IMR-90 (cell line): ENCODE measurements around the gene ERG. TPM values are rescaled to one million over a fixed set of nuclear protein-coding genes. Genes with fewer than 3 reads are reported as not detected.

Source experiments
- ATAC-seq: fragments of 200-7000 bp; cut with Tn5 transposase; 2 replicates; pipeline ENCODE4 v1.9.1; 2020; ENCODE audit warnings: low read depth, mild to moderate bottlenecking, moderate library complexity
- BruUV-seq: library from RNA; stranded (reverse); fragments of 400-500 nt; replicated peaks from 2 replicates; lab custom pipeline; 2021; lab: Mats Ljungman, UMichigan
- CTCF ChIA-PET: fragments of 300-600 bp; formaldehyde crosslinking; extraction: SDS; loops from one replicate; lab custom pipeline; 2021; ENCODE audit warnings: antibody characterized with exemption; lab: Yijun Ruan, JAX
- POLR2A ChIA-PET: fragments of 300-600 bp; sonication (Branson Sonifier 250); formaldehyde crosslinking; loops from one replicate; lab custom pipeline; 2022; ENCODE audit warnings: antibody characterized with exemption; ENCODE audit not compliant: unreplicated experiment; lab: Charles Lee
- DNase-seq: peaks from one replicate; pipeline ENCODE4 v3.0.0; 2013
- H2AFZ ChIP-seq: replicated peaks from 2 replicates; pipeline ENCODE3; 2013; ENCODE audit warnings: low read length, mild to moderate bottlenecking; ENCODE audit not compliant: poor library complexity
- H2AK5ac ChIP-seq: 2 replicates; pipeline ENCODE4 v1.6.1; 2013; ENCODE audit warnings: low read depth, low read length, inconsistent platforms
- H2AK9ac ChIP-seq: replicated peaks from 2 replicates; pipeline ENCODE3; 2013; ENCODE audit warnings: mild to moderate bottlenecking, low read depth, low read length, moderate library complexity; ENCODE audit not compliant: poor library complexity
- H2BK120ac ChIP-seq: 2 replicates; pipeline ENCODE4 v1.6.1; 2013; ENCODE audit warnings: low read depth, low read length, inconsistent platforms
- H2BK15ac ChIP-seq: 3 replicates; pipeline ENCODE4 v1.6.1; 2013; ENCODE audit warnings: low read depth, low read length, inconsistent platforms
- H2BK20ac ChIP-seq: 2 replicates; pipeline ENCODE4 v1.6.1; 2013; ENCODE audit warnings: low read depth, mild to moderate bottlenecking, inconsistent platforms, low read length, moderate library complexity
- H2BK5ac ChIP-seq: 2 replicates; pipeline ENCODE4 v1.6.1; 2013; ENCODE audit warnings: mild to moderate bottlenecking, low read depth, low read length, inconsistent platforms; ENCODE audit not compliant: poor library complexity, severe bottlenecking
- H3K14ac ChIP-seq: replicated peaks from 2 replicates; pipeline ENCODE4 v1.6.1; 2013; ENCODE audit warnings: low read depth, low read length, inconsistent platforms
- H3K18ac ChIP-seq: 2 replicates; pipeline ENCODE4 v1.6.1; 2013; ENCODE audit warnings: low read depth, low read length, control low read depth
- H3K23ac ChIP-seq: 2 replicates; pipeline ENCODE4 v1.6.1; 2013; ENCODE audit warnings: low read depth, low read length, inconsistent platforms
- H3K27ac ChIP-seq: 2 replicates; pipeline ENCODE4 v1.5.1; 2013; ENCODE audit warnings: mild to moderate bottlenecking, control low read depth, low read length; ENCODE audit not compliant: insufficient read depth
- H3K27me3 ChIP-seq: 2 replicates; pipeline ENCODE4 v1.6.1; 2013; ENCODE audit warnings: low read length; ENCODE audit not compliant: control insufficient read depth, insufficient read depth
- H3K36me3 ChIP-seq: 2 replicates; pipeline ENCODE4 v1.6.1; 2013; ENCODE audit warnings: low read length, mixed read lengths; ENCODE audit not compliant: control insufficient read depth, insufficient read depth
- H3K4ac ChIP-seq: 2 replicates; pipeline ENCODE4 v1.6.1; 2013; ENCODE audit warnings: low read depth, low read length, inconsistent platforms
- H3K4me1 ChIP-seq: 2 replicates; pipeline ENCODE4 v1.6.1; 2013; ENCODE audit warnings: low read length, mixed read lengths; ENCODE audit not compliant: control insufficient read depth, insufficient read depth
- H3K4me2 ChIP-seq: 2 replicates; pipeline ENCODE4 v1.6.1; 2013; ENCODE audit warnings: low read depth, mild to moderate bottlenecking, control low read depth, low read length, moderate library complexity
- H3K4me3 ChIP-seq: 2 replicates; pipeline ENCODE4 v1.5.1; 2013; ENCODE audit warnings: low read depth, mild to moderate bottlenecking, control low read depth, low read length, moderate library complexity; ENCODE audit not compliant: insufficient read depth
- H3K56ac ChIP-seq: 2 replicates; pipeline ENCODE4 v1.6.1; 2013; ENCODE audit warnings: low read length, inconsistent platforms; ENCODE audit not compliant: insufficient read depth; ENCODE audit errors: extremely low read depth
- H3K79me1 ChIP-seq, 2 experiments: 2 replicates each; pipeline ENCODE4 v1.6.1; 2013; ENCODE audit warnings: low read length in 2 of 2, inconsistent platforms in 1 of 2, low read depth in 1 of 2
- H3K9ac ChIP-seq: 2 replicates; pipeline ENCODE4 v1.6.1; 2013; ENCODE audit warnings: low read depth, low read length, control low read depth
- H3K9me1 ChIP-seq: 2 replicates; pipeline ENCODE4 v1.6.1; 2013; ENCODE audit warnings: low read length, inconsistent platforms; ENCODE audit not compliant: insufficient read depth
- H3K9me3 ChIP-seq: 2 replicates; pipeline ENCODE4 v1.6.1; 2013; ENCODE audit warnings: low read length; ENCODE audit not compliant: control insufficient read depth, insufficient read depth
- H4K20me1 ChIP-seq: 2 replicates; pipeline ENCODE4 v1.6.1; 2013; ENCODE audit warnings: low read length, inconsistent platforms; ENCODE audit not compliant: insufficient read depth
- H4K5ac ChIP-seq: 2 replicates; pipeline ENCODE4 v1.6.1; 2013; ENCODE audit warnings: mild to moderate bottlenecking, low read depth, low read length, control low read depth
- H4K8ac ChIP-seq, 2 experiments: 2 replicates each; pipeline ENCODE4 v1.6.1; 2013; ENCODE audit warnings: low read depth in 2 of 2, low read length in 2 of 2, control low read depth in 1 of 2, inconsistent platforms in 1 of 2
- H4K91ac ChIP-seq: 2 replicates; pipeline ENCODE4 v1.6.1; 2013; ENCODE audit warnings: low read depth, low read length, inconsistent platforms; ENCODE audit not compliant: insufficient read depth
- BHLHE40 ChIP-seq: fragments of 150-350 bp; IDR thresholded peaks from 2 replicates; pipeline ENCODE4 v1.6.1; 2016; ENCODE audit warnings: mild to moderate bottlenecking, low read depth, low read length
- CEBPB ChIP-seq: IDR thresholded peaks from 2 replicates; pipeline ENCODE4 v1.6.1; 2012; ENCODE audit warnings: low read depth, low read length, improper control_type of control experiment
- CHD1 ChIP-seq: IDR thresholded peaks from 2 replicates; pipeline ENCODE4 v1.6.1; 2012; ENCODE audit warnings: low read depth, low read length, improper control_type of control experiment
- CTCF ChIP-seq: conservative IDR thresholded peaks from 2 replicates; pipeline ENCODE4 v1.5.1; 2012; ENCODE audit warnings: mild to moderate bottlenecking, low read depth, low read length, improper control_type of control experiment
- ELK1 ChIP-seq: fragments of 150-350 bp; IDR thresholded peaks from 2 replicates; pipeline ENCODE4 v1.6.1; 2016; ENCODE audit warnings: low read depth, mild to moderate bottlenecking, low read length, moderate library complexity, borderline replicate concordance
- FOS ChIP-seq: fragments of 150-350 bp; IDR thresholded peaks from 2 replicates; pipeline ENCODE4 v1.6.1; 2016; ENCODE audit warnings: low read depth, low read length
- MAFK ChIP-seq: IDR thresholded peaks from 2 replicates; pipeline ENCODE4 v1.6.1; 2012; ENCODE audit warnings: low read depth, low read length, improper control_type of control experiment
- MAZ ChIP-seq: IDR thresholded peaks from 2 replicates; pipeline ENCODE4 v1.6.1; 2012; ENCODE audit warnings: low read depth, mild to moderate bottlenecking, low read length, improper control_type of control experiment, moderate library complexity, borderline replicate concordance
- MXI1 ChIP-seq: IDR thresholded peaks from 2 replicates; pipeline ENCODE4 v1.6.1; 2012; ENCODE audit warnings: low read depth, mild to moderate bottlenecking, low read length, moderate library complexity, borderline replicate concordance
- NFE2L2 ChIP-seq: fragments of 150-350 bp; IDR thresholded peaks from 2 replicates; pipeline ENCODE4 v1.6.1; 2016; ENCODE audit warnings: low read depth, mild to moderate bottlenecking, low read length
- POLR2A ChIP-seq: IDR thresholded peaks from 2 replicates; pipeline ENCODE4 v1.6.1; 2012; ENCODE audit warnings: mild to moderate bottlenecking, low read depth, low read length
- RAD21 ChIP-seq: IDR thresholded peaks from 2 replicates; pipeline ENCODE4 v1.6.1; 2012; ENCODE audit warnings: low read length, improper control_type of control experiment
- RCOR1 ChIP-seq: IDR thresholded peaks from 2 replicates; pipeline ENCODE4 v1.6.1; 2012; ENCODE audit warnings: mild to moderate bottlenecking, low read length, improper control_type of control experiment; ENCODE audit not compliant: insufficient replicate concordance
- RFX5 ChIP-seq: IDR thresholded peaks from 2 replicates; pipeline ENCODE4 v1.8.0; 2012; ENCODE audit warnings: low read depth, mild to moderate bottlenecking, low read length, moderate library complexity
- SMC3 ChIP-seq: fragments of 150-350 bp; IDR thresholded peaks from 2 replicates; pipeline ENCODE4 v1.6.1; 2016; ENCODE audit warnings: low read depth, mild to moderate bottlenecking, antibody characterized with exemption, low read length, moderate library complexity
- USF2 ChIP-seq: fragments of 150-350 bp; IDR thresholded peaks from 2 replicates; pipeline ENCODE4 v1.6.1; 2017; ENCODE audit warnings: mild to moderate bottlenecking, antibody characterized with exemption, low read length, low read depth
- WGBS, 2 experiments: methylation state at CpG; one replicate each; pipeline versions ENCODE4 v1.1.5 to v1.1.7; 2013; ENCODE audit warnings: missing lambda C conversion rate in 2 of 2; ENCODE audit not compliant: insufficient read length in 1 of 2; ENCODE audit errors: extremely low coverage in 2 of 2; 5-methylcytosine and 5-hydroxymethylcytosine counted together
- dilution Hi-C: fragments of 300-500 bp; cut with HindIII; formaldehyde crosslinking; loops from one replicate; pipeline ENCODE4 v1.14.3; 2018; ENCODE audit warnings: low sequenced_read_pairs; ENCODE audit not compliant: unreplicated experiment
- in situ Hi-C: fragments of 300-500 bp; cut with MboI; formaldehyde crosslinking; loops from 3 replicates; pipeline ENCODE4 v1.14.3; 2019; ENCODE audit warnings: low sequenced_read_pairs, inconsistent platforms, mixed read lengths
- intact Hi-C: fragments of 100-400 bp; cut with micrococcal nuclease; formaldehyde crosslinking; loops from 2 replicates; pipeline ENCODE4 v1.10.0; 2022
- polyA plus RNA-seq, 3 experiments: library from polyadenylated mRNA; depleted of rRNA; stranded (reverse); fragments of >200 nt; gene quantifications; 2 replicates each; pipeline ENCODE4 v1.2.3, GENCODE V29; 2012; ENCODE audit warnings: low replicate concordance in 1 of 3
- total RNA-seq: library from RNA; depleted of rRNA; stranded (reverse); fragments of >200 nt; gene quantifications from 2 replicates; pipeline ENCODE4 v1.2.3, GENCODE V29; 2012

Gene ERG
- total and polyA plus RNA-seq, 2 of the 4 experiments (the other 2 are of a cell fraction) = not detected

- Histone ChIP-seq H2BK5ac (no peak overlapping the region), H2BK120ac (no peak overlapping the region), H3K56ac (no peak overlapping the region), H3K9me1 (no peaks in the 10 kb centered on the region; the same call in 1 of the 2 replicates), H2AFZ (no peak overlapping the region), H3K27me3 (peaks cover 23% of the 10 kb centered on the region), H3K9me3 (no peaks in the 10 kb centered on the region), H3K4me1 (no peaks in the 10 kb centered on the region), H3K27ac (no peak overlapping the region), H3K23ac (no peak overlapping the region), H3K36me3 (no peaks in the 10 kb centered on the region), H3K18ac (no peak overlapping the region), H2AK9ac (no peak overlapping the region), H4K5ac (no peak overlapping the region), H3K14ac (no peak overlapping the region), H3K9ac (no peak overlapping the region), H4K8ac (no peak overlapping the region), H3K4ac (no peak overlapping the region), H2AK5ac (no peak overlapping the region), H3K4me2 (no peak overlapping the region), H3K4me3 (no peak overlapping the region), H2BK15ac (no peak overlapping the region), H3K79me1 (no peaks in the 10 kb centered on the region), H4K20me1 (no peaks in the 10 kb centered on the region), H4K91ac (no peak overlapping the region), H2BK20ac (no peak overlapping the region)
- dilution Hi-C loops (loop anchor here (25.0 kb wide), 1 partner anchor 148 kb away; no protein-coding TSS in a partner anchor), in situ Hi-C loops (loop anchor here (25.0 kb wide), 1 partner anchor 423 kb away; no protein-coding TSS in a partner anchor), intact Hi-C loops (loop anchor here (5.0 kb wide), 2 partner anchors 777 to 778 kb away; no protein-coding TSS in a partner anchor)
- ChIA-PET CTCF (interaction anchor here (0.7 kb wide), 1 partner anchor 200 kb away, joined by 3 read pairs; no protein-coding TSS in a partner anchor), POLR2A (no interaction called here)
- ATAC-seq (no peak), DNase-seq (no peak)
- WGBS, 2 experiments = 86% methylated on average over 2 of the region's 7 CpGs; no CpG with 5 or more reads in 1 of the 2 experiments
- TF ChIP-seq CHD1 (no peak), CTCF (no peak), MAZ (no peak), MAFK (no peak), RAD21 (no peak), BHLHE40 (no peak), ELK1 (no peak), CEBPB (no peak), USF2 (no peak), POLR2A (no peak), RCOR1 (no peak), NFE2L2 (no peak), SMC3 (no peak), FOS (no peak), MXI1 (no peak), RFX5 (no peak)
- BruUV-seq = no TSS peak
Observed at GRCh38 chr21:38359835-38360234, 138.4 kb downstream of the ERG start.
